BJ (cell line): ENCODE data around the gene ATP6V0A1. TPM values are rescaled to one million over a fixed set of nuclear protein-coding genes. Genes with fewer than 3 reads are reported as not detected.

Experiments used
- CTCF ChIA-PET: fragments of 350-600 bp; formaldehyde crosslinking; extraction: SDS; loops from one replicate; lab custom pipeline; 2021; ENCODE audit warnings: antibody characterized with exemption, inconsistent platforms; lab: Yijun Ruan, JAX
- POLR2A ChIA-PET: fragments of 300-600 bp; sonication (Branson Sonifier 250); formaldehyde crosslinking; extraction: SDS; loops from one replicate; lab custom pipeline; 2021; ENCODE audit warnings: antibody characterized with exemption; lab: Charles Lee
- DNase-seq: peaks from one replicate; pipeline ENCODE4 v3.0.0-alpha.2; 2011; ENCODE audit warnings: low read depth
- H3K27me3 ChIP-seq: 2 replicates; pipeline ENCODE4 v1.6.0; 2011; ENCODE audit warnings: low read length; ENCODE audit not compliant: control insufficient read depth, insufficient read depth
- H3K36me3 ChIP-seq: 2 replicates; pipeline ENCODE4 v1.5.1; 2011; ENCODE audit warnings: low read length; ENCODE audit not compliant: control insufficient read depth, insufficient read depth
- H3K4me3 ChIP-seq: 2 replicates; pipeline ENCODE4 v1.5.1; 2011; ENCODE audit warnings: low read depth, mild to moderate bottlenecking, control low read depth, low read length
- CTCF ChIP-seq: IDR thresholded peaks from 2 replicates; pipeline ENCODE4 v1.5.1; 2011; ENCODE audit warnings: low read depth, mild to moderate bottlenecking, control low read depth, inconsistent platforms, low read length, moderate library complexity; ENCODE audit not compliant: insufficient read depth
- polyA minus RNA-seq: library from RNA; depleted of rRNA, polyadenylated mRNA; stranded (reverse); fragments of >200 nt; gene quantifications from 2 replicates; pipeline ENCODE4 v1.2.3, GENCODE V29; 2011; rRNA and poly(A)+ RNA removed
- polyA plus RNA-seq: library from polyadenylated mRNA; depleted of rRNA; stranded (reverse); fragments of >200 nt; gene quantifications from 2 replicates; pipeline ENCODE4 v1.2.3, GENCODE V29; 2011; rRNA removed

The ATP6V0A1 gene
- polyA plus RNA-seq: 22.4 and 37.1 TPM in 2 replicates
- polyA minus RNA-seq: 34.5 and 57.1 TPM in 2 replicates

- ChIA-PET CTCF (interaction anchor here (1.0 to 1.4 kb wide), 2 partner anchors 19 to 52 kb away, joined by 4 to 6 read pairs; no protein-coding TSS in a partner anchor), POLR2A (interaction anchor here (0.6 to 0.9 kb wide), 2 partner anchors 28 to 35 kb away, joined by 3 to 4 read pairs; partner anchors contain the start of gene CAVIN1)
These were observed at the start of gene ATP6V0A1 for GRCh38 chr17:42458497-42459255. Gene ATP6V0A1, plus strand, starts transcription at chr17:42458878. Its CDS starts 2,017 bp downstream, at chr17:42460895.

GRCh38 chr17:42409523-42410318 lies 49.0 kb upstream of the ATP6V0A1 start:
- CTCF ChIA-PET: interaction anchor here (0.6 to 1.3 kb wide), 7 partner anchors 11 to 146 kb away, joined by 3 to 6 read pairs (median 4); no protein-coding TSS in a partner anchor
- no peaks in the 10 kb centered on the region for H3K27me3 ChIP-seq
- peaks cover 3% of the 10 kb centered on the region for H3K36me3 ChIP-seq
- no peak for TF ChIP-seq CTCF
- no peak overlapping the region for H3K4me3 ChIP-seq
- peak; percentile 70 for DNase-seq
- POLR2A ChIA-PET: interaction anchor here (0.6 to 1.3 kb wide), 2 partner anchors 13 to 123 kb away, joined by 4 to 8 read pairs; partner anchors contain the start of gene CAVIN1

More at GRCh38 chr17:42458497-42459255, at the start of gene ATP6V0A1:
- TF ChIP-seq CTCF: no peak
- Histone ChIP-seq H3K27me3 (no peaks in the 10 kb centered on the region), H3K36me3 (no peaks in the 10 kb centered on the region), H3K4me3 (peak within 1 kb of the TSS; percentile 81)
- no peak for DNase-seq

GRCh38 chr17:42410319-42410685 lies 48.4 kb upstream of the ATP6V0A1 start:
- ChIA-PET POLR2A (interaction anchor here (1.3 kb wide), 1 partner anchor 13 kb away, joined by 8 read pairs; the partner anchor contains the start of gene CAVIN1), CTCF (interaction anchor here (0.6 to 1.3 kb wide), 3 partner anchors 88 to 715 kb away, joined by 3 to 4 read pairs (median 3); no protein-coding TSS in a partner anchor)
- DNase-seq: no peak
- Histone ChIP-seq H3K27me3 (no peaks in the 10 kb centered on the region), H3K4me3 (no peak overlapping the region), H3K36me3 (peaks cover 5% of the 10 kb centered on the region)
- no peak for TF ChIP-seq CTCF

- CTCF ChIA-PET: interaction anchor here (1.1 to 1.3 kb wide), 2 partner anchors 17 to 116 kb away, joined by 3 read pairs; no protein-coding TSS in a partner anchor
- Histone ChIP-seq H3K4me3 (no peak overlapping the region), H3K27me3 (no peaks in the 10 kb centered on the region), H3K36me3 (peaks cover 5% of the 10 kb centered on the region)
- POLR2A ChIA-PET: no interaction called here
- no peak for TF ChIP-seq CTCF
- DNase-seq: no peak
These were observed 47.3 kb upstream of the ATP6V0A1 start for GRCh38 chr17:42411361-42411760.
